LNCAP (cell line): ENCODE measurements around the gene UBE2U.

Source experiments
- TF ChIP-seq, protein P1 (sequence below): fragments of 450-650 bp; IDR thresholded peaks from 2 replicates; pipeline ENCODE4 v1.5.1; 2017; ENCODE audit warnings: mild to moderate bottlenecking

UBE2U gene

DNA sequence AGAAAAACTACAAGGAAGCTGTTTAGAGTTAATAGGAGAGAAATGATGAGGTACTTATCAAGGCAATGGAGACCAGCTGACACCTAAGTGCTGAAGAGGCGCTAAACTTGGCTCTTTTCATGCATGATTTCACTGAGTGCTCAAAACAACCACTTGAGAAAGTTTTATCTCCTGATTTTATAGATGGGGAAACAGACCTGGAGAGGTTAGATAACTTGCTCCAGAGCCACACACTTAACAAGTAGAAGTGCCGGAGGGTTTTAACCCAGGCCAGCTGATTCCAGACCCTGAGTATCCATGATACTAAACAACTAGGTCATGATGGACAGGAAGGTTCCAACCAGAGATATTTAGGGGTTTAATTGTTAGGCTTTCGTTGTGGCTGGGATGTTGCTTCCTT, 25.9 kb downstream of the UBE2U start:
- TF ChIP-seq, protein P1, sequence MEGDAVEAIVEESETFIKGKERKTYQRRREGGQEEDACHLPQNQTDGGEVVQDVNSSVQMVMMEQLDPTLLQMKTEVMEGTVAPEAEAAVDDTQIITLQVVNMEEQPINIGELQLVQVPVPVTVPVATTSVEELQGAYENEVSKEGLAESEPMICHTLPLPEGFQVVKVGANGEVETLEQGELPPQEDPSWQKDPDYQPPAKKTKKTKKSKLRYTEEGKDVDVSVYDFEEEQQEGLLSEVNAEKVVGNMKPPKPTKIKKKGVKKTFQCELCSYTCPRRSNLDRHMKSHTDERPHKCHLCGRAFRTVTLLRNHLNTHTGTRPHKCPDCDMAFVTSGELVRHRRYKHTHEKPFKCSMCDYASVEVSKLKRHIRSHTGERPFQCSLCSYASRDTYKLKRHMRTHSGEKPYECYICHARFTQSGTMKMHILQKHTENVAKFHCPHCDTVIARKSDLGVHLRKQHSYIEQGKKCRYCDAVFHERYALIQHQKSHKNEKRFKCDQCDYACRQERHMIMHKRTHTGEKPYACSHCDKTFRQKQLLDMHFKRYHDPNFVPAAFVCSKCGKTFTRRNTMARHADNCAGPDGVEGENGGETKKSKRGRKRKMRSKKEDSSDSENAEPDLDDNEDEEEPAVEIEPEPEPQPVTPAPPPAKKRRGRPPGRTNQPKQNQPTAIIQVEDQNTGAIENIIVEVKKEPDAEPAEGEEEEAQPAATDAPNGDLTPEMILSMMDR: no peak

DNA sequence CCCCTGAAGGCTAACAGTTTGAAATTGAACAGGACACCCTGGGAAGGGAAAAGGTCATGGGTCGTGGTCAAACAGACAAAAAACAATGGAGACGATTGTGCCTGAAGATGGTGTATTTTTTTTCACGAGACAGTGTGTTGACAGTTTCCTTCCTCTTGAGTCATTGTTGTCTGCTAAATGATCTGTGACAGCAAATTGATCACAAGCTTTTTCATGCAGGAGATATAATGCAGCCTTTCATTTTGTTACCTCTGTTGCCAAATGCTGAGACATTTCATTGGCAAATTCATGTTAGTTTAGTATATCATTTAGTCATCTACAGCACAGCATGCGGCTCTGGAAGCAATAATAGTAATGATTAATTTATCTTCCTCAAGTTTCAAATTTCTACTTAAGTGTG, 27.7 kb downstream of the UBE2U start:
- TF ChIP-seq, protein P1: no peak

DNA sequence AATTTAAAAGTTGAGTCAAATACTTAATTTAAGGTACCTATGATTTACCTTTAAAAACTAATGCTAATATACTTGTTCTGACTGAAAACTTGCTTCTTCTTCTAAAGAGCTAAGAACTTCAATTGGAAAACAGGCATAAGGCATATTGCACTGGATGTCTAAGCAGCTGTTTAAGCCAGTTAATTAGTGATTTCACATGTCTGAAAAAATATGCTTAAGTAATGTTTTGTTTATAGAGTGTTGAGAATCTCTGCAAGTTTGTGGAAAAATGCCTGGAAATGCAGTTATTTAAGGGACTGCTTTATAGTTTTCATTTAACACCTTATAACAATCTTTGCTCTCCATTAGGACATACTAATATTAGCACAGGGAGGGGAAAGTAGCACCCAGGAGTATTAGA, 28.2 kb downstream of the UBE2U start:
- TF ChIP-seq, protein P1: no peak

DNA sequence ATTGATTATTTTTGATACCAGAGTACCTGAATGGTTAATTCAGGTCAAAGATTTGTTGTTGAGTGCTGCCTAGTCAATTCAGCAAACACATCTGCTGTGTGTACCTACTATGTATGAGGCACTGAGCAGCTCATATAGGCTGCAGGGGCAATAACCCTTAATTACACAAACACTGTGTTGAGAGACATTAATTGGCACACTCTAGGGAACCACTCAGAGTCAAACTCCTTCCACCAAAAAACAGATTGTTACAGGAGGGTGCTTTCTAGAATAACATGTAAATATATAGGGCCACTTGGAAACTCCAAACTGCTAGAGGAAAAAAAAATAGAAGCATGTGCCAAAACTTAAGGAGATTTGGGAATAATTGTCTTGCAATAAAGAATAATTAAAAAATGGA, 31.3 kb downstream of the UBE2U start:
- TF ChIP-seq, protein P1: no peak

DNA sequence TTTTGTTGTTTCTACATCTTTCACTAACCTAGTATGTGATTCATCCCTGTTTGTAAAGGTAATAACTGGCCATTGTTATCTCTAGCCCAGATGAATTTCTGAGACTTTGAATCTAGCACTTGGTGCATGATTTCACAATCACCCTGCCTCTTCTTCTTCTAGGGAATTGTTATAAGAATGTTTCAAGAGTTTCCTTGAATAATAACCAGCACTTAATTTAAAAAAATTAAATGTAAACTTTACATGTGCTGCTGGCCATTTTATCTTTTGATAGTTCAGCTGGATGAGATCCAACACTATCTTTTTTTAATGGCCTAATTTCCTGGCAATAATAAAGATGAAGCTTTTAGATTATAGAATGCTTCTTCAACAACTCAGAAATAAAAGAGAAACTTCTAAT, 31.8 kb downstream of the UBE2U start:
- TF ChIP-seq, protein P1: no peak

DNA sequence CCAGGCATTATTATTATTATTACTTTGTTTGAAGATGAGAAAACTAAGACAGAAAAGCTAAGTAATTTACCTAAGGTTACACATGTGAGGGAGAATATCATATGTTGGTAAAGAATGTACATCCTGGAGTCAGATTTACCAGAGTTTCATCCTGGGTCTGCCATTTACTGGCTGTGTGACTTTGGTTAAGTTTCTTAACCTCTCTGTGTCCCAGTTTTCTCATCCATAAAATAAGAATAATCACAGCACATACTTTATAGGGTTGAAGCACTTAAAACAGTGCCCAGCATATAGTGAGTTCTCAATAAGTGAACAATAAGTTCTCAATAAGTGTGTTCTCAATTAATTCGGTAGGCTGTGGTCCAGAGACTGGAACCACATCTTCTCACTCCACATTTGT, 32.5 kb downstream of the UBE2U start:
- TF ChIP-seq, protein P1: no peak

DNA sequence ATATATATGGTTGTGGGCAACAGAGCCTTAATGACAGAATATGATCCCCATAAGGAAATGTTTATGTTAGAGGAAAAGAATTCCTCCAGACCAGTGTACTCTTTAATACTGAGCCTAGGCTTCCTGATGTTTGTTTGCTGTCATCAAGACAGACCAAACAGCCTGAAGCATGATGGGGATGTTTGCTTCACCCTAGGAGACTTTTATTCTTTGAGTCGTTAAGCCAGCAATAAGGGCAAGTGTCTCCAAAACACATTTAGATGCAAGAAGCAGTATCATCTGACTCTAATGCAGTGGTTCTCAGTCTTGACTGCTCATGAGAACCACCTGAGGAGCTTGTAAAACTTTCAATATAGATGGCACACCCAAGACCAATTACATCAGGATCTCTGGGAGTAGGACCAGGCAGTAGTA, 33.1 kb downstream of the UBE2U start:
- TF ChIP-seq, protein P1: no peak

DNA sequence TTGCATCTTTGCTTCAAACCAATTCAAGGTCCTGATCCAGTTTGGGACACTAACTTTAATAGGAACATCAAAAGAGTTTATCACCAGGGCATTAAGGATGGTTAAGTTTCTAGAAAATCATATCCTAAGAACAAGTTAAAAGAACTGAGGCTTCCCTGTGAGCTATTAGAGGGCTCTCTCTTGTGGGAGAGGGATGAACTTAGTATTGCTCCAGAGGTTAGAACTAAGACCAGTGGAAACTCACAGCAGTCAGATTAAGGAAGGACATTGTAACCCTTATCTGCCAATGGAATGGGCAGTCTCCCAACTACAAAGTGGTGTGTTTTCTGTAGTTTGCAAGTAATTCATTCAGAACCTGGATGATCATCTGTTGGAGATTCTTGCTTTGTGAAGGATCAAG, 36.8 kb downstream of the UBE2U start:
- TF ChIP-seq, protein P1: no peak
